Activated CD4-positive, CD25-positive, alpha-beta regulatory T cell treated with anti-CD3 and anti-CD28 coated beads, Interleukin-2, amount 50 U/mL, for 24 hours (primary cell): ENCODE measurements around the gene PDIA6.
A peak's percentile ranks its signal among the peaks of the same experiment; 100 is the strongest.
"Not testable (repeated sequence)": the region's sequence is repeated elsewhere in the genome, so short reads cannot be mapped to it uniquely, and the experiment has no call there.

Experiments used
- ATAC-seq, 2 donors: fragments of 150-1000 bp; cut with Tn5 transposase; one replicate each; pipeline ENCODE4 v1.10.0; 2021; ENCODE audit warnings: mild to moderate bottlenecking in 1 of 2, moderate library complexity in 1 of 2

PDIA6 gene

DNA sequence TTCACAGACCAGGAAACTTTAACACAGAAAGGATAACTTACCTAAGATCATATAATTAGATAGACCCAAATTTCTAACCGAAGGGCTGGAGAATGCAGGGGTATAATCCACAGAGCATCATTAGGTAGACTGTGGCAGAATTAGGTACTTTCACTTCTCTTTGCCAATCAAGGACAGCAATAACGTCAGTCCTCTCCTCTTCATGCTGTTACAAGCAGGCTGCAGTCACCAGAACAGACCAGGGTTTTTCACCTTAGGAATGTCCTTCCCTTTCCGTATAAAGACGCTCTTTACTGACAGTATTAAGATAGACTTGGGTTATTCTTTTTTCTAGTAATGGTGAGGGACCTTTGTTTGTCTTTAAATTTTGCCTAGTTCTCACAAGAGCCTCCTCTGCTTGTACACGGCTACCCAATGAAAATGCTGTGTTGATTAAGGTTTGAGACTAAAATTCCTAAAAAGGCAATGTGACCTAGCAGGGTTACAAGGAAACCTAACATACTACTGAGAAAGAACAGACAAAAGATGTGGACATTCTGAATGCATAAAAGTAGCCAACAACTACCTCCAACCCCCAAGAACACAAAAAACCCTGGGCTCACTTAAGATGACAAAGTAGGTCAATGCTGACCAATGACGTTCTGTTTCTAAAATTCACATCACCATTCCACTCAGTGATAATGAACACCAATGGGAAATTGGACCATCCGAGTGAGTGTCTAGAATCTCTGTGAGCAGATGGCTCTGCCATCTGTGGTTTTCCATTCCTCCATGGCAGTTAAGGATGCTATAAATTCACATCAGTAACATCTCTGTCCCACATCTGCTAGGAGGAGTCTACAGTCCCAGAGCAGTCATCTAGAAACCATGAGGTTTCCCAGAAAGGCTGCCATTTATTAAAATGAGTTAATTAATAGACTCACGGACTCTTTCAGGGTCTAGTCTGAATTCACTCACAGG is 2.1 kb downstream of the PDIA6 start:
- ATAC-seq, result peak; percentile 25 to 46

GRCh38 chr2:10806543-10806942 is 6.0 kb downstream of the PDIA6 start:
- ATAC-seq, result no peak

- not testable (repeated sequence) for ATAC-seq
Observed at GRCh38 chr2:10805990-10806389, 6.6 kb downstream of the PDIA6 start.

- ATAC-seq, result no peak
Observed at GRCh38 chr2:10802657-10803056, 9.9 kb downstream of the PDIA6 start.

DNA sequence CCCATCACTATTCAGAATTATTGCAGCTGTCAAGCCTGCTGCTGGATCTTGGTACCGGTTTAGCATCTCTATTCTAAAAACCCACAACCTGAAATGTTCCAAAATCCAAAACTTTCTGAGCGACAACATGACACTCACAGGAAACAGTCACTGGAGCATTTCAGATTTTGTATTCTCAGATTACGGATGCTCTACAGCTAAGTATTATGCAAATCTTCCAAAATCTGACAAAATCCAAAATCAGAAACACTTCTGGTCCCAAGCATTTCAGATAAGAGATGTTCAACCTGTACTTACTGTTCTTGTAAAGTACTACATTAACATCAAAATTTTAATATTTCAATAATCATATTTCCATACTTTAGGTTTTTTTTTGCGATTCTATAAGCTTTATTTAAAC is 12.4 kb downstream of the PDIA6 start:
- no peak for ATAC-seq

DNA sequence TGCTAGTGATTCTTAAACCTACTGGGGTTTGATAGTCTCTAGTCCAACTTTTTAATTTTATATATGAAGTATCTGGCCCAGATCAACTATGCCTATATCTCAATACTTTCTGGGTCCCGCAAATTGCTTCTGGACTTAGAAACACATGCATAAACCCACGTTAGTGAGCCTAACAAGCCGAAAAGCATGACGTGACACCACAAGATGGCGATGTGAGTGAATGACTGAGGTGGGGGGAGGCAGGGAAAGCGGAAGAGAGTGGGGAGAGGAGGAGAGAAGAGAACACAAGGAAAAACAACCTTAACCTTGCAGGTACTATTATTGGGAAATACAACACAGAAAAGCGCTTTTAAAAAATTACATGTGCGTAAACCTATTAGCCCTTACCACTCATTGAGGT is 13.8 kb downstream of the PDIA6 start:
- ATAC-seq, result no peak

DNA sequence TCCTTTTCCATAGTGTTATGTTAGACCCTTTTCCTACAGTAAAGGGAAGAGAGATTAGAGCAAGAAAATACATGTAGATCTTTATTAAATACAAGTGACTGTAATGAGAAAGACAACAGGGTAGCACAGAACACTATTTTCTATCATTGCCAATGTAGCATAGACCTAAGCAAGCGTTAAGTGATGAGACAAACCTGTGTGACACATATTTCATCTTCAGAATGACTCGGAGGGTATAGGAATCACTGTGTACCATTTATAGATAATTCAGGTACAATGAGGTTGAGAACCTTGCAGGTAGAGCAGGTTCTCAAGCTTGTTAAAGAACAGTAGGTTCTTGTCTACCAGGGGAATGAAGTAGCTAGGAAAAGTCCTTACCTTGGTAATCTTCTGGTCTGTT is 15.9 kb downstream of the PDIA6 start:
- peak; percentile 31 to 37 for ATAC-seq

DNA sequence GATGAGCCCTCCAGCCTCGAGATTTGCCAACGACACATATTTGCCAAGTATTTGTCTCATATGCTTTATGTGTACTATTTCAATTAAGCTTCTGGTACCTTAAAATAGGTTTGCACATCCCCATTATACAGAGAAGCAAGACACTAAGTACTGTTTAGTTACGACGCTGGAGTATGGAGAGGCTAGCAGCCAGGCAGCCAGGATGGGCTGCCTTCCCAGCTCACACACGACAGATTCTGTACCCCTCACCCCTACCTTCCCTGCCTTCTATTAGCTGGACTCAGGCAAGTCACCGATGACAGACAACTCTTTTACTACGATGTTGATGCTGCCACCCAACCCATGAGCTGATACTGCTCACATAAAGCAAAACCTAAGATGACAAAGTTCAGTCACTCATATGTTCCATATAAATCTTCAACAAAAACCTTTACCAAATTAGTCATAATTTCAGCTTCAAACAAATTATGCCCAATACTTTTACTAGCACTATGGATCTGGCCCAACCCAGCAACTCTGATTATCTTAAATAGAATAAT is 17.0 kb downstream of the PDIA6 start:
- ATAC-seq, result peak; percentile 9 to 72

DNA sequence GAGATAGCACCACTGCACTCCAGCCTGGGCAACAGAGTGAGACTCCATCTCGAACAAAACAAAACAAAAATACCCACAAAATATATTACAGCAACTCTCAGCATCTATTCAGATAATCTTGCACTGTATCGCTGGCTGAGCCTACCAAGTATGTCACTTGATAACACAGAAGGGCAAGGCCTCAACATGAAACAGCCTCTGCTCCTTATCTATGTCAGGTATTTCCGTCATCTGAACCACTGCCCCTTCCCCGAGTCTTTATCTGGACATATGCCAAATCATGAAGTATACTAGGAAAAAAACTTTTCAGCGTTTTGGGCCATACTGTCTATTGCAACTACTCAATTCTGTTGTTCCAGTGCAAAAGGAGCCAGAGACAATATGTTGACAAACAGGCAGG is 17.7 kb downstream of the PDIA6 start:
- ATAC-seq, result no peak

- no peak for ATAC-seq
Observed at GRCh38 chr2:10793816-10794215, 18.8 kb downstream of the PDIA6 start.

- ATAC-seq, result no peak
Observed at GRCh38 chr2:10792660-10793400, 19.8 kb downstream of the PDIA6 start.

DNA sequence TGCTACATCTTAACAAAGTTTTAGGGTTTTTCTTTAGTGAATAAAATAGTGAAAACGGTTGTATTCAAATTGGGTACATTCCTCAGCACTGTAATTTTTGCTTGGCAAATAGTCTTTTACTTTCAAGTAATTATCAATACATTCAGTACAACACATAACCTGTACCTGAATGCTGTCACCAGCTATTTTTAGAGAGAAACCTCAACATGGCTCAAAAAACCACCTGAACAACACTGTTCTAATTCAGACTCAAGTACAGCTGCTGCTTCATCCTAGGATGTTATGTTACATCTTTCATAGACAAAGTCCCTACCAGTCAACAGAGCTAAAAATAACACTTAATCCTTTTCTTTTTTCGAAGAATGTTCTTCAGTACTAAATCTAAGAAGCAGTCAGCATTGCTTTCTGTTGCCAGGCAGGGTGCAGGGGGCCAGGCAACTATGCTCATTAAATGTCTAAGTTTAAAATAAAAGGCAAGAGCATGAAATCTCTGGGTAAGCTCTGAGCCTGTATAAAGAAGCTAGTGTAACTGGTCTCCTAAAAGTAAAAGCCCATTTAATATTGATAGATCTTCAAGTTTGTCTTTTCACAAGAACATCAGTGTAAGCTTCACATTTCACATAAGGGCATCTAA is 20.5 kb downstream of the PDIA6 start:
- ATAC-seq, result peak; percentile 52 to 73

GRCh38 chr2:10790228-10790973 is 22.2 kb downstream of the PDIA6 start:
- peak; percentile 71 to 85 for ATAC-seq

DNA sequence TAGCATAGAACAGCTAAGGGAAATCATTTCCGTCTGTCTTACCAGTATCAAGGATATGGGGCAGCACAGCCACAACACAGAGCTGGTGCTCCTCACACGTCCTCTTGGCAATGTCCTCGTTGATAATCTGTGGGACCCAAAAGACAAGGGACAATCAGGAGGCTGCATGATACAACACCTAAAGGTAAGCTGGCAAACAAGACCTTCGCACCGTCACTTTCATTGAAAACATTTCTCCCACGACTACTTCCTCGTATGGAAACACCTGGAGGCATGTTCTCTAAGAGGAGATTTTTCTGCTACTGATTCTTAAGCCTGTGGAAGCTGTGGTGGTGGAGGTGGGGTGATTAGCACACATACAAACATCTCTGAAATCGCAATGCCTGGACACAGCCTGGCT is 23.7 kb downstream of the PDIA6 start:
- no peak for ATAC-seq

DNA sequence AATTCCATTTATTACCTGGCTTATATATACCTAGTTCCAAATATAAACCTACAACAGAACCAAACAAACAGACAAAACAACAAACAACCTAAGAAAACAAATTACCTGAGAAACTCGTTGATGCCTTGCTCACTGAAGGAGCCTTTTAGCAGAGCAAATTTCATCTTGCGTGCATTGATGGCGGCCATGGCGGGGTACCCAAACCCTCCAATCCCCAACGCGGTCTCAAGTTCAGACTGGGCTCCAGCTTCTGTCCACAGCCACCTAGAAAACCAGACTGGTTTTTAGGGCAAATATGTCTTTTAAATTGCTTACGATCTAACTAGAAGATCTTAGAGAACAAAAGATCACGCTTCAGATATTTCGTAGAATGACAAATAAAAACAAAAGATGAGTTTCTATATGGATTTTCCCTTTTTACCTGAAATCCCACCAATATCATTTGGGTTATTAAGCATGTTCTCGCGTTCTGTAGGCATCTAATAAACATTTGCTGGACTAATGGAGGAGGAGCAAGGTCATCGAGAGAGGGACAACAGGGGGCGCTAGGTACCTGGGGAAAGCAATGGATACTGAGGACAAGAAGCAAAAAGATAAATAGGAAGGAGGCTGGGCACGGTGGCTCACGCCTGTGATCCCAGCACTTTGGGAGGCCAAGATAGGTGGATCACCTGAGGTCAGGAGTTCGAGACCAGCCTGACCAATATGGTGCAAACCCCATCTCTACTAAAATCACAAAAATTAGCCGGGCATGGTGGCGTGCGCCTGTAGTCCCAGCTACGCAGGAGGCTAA is 25.2 kb downstream of the PDIA6 start:
- ATAC-seq, result no peak

- ATAC-seq, result no peak
Observed at GRCh38 chr2:10786240-10786982, 26.2 kb downstream of the PDIA6 start.

DNA sequence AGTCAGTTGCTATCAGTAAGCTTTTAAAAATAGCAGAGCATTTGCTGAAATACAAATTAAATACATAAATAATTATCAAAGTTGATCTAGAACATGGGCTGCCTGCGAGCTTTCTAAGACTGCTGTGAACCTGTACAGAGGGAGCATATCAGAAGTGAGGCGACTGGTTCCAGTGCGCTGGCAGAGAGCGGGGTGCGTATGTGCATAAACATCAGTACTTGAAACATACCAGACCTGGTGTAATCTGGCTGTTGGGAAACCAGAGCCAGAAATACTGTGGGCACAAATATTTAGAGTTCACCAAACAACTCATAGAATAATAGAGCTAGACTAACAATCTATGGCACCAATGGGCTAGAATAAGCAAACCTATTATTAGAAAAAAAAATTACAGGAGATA is 27.3 kb downstream of the PDIA6 start:
- ATAC-seq, result no peak

- ATAC-seq, result no peak
Observed at GRCh38 chr2:10784719-10785118, 27.9 kb downstream of the PDIA6 start.

- no peak for ATAC-seq
Observed at GRCh38 chr2:10783421-10783820, 29.2 kb downstream of the PDIA6 start.

DNA sequence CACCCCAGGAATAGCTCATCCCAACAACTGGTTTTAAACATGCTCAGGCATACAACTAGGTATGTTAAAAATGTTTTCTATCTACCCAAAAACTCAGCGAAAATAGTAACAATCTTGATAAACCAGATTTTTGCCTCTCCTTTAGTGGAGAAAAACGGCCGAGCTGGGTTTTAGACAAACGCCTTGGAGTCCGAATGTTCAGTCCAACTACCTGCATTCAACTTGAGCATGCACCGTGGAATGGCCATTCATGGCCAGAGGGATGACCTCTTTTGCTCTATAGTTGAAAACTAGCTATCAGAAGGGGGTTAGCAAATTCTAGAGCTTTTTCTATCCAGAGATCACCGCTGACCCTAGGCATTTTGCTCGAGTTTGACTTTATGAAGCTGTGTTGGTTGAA is 30.8 kb downstream of the PDIA6 start:
- no peak for ATAC-seq

GRCh38 chr2:10780821-10781220 is 31.8 kb downstream of the PDIA6 start:
- ATAC-seq, result not testable (repeated sequence)
